KBM-7 (cell line): ENCODE measurements around the gene MEX3A.
A peak's percentile ranks its signal among the peaks of the same experiment; 100 is the strongest.
"Not testable (repeated sequence)": the region's sequence is repeated elsewhere in the genome, so short reads cannot be mapped to it uniquely, and the experiment has no call there.

ENCODE experiments used
- DNase-seq: peaks from one replicate; pipeline ENCODE4 v3.0.0-alpha.2; 2015
- in situ Hi-C: fragments of 300-500 bp; cut with MboI; formaldehyde crosslinking; loops from 2 replicates; pipeline ENCODE4 v1.14.3; 2020; ENCODE audit warnings: low sequenced_read_pairs, low pct_unique_long_range_greater_than_20kb, mixed read lengths

MEX3A gene, protein sequence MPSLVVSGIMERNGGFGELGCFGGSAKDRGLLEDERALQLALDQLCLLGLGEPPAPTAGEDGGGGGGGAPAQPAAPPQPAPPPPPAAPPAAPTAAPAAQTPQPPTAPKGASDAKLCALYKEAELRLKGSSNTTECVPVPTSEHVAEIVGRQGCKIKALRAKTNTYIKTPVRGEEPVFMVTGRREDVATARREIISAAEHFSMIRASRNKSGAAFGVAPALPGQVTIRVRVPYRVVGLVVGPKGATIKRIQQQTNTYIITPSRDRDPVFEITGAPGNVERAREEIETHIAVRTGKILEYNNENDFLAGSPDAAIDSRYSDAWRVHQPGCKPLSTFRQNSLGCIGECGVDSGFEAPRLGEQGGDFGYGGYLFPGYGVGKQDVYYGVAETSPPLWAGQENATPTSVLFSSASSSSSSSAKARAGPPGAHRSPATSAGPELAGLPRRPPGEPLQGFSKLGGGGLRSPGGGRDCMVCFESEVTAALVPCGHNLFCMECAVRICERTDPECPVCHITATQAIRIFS

DNA sequence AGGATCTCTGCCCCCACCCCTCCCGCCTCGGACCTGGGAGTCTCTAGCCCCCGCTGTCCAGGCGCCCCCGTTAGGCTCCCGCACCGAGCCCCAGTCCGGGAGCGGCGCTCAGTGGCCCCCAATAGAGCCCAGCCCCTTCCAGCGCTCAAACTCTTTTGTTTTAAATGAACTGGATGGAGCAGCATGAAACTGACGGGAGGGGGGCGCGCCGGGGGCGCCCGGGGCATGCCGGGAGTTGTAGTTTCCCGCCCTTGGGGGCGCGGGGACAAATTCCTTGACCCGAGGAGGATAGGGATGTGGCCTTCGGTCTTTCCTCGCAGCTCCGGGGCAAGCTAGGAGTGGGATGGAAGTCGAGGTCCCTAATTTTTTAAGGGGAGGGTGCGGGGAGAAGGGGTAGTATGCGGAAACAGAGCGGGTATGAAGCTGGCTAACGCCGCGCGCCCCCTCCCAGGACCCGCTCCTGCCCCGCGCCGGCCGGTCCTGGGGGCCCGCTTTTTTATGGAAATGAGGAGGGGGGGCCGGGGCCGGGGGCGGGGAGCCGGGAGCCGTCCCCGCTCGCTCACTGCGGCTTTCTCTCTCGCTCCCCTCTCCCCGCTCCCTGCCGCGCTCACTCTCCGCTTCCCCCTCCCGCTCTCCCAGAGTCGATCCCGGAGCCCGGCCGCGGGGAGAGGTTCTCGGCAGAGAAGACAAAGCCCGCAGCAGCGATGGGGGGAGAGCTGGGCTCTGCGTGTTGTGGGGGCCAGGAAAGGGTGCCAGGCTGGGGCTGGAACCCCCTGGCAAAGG is at the start of gene MEX3A:
Gene MEX3A, minus strand, starts transcription at position 157 of the 783 bp plus-strand sequence. CDS start 467 bp downstream, outside the sequence.
- DNase-seq = peak; percentile 82
- in situ Hi-C loops = no loop called here

DNA sequence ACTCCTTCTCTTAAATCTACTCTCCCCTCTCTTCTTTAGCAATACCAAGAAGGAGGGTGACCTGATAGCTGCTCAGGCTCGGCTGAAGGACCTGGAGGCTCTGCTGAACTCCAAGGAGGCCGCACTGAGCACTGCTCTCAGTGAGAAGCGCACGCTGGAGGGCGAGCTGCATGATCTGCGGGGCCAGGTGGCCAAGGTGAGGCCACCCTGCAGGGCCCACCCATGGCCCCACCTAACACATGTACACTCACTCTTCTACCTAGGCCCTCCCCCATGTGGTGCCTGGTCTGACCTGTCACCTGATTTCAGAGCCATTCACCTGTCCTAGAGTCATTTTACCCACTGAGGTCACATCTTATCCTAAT is 48.3 kb upstream of the MEX3A start:
- no peak for DNase-seq
- in situ Hi-C loops = no loop called here

DNA sequence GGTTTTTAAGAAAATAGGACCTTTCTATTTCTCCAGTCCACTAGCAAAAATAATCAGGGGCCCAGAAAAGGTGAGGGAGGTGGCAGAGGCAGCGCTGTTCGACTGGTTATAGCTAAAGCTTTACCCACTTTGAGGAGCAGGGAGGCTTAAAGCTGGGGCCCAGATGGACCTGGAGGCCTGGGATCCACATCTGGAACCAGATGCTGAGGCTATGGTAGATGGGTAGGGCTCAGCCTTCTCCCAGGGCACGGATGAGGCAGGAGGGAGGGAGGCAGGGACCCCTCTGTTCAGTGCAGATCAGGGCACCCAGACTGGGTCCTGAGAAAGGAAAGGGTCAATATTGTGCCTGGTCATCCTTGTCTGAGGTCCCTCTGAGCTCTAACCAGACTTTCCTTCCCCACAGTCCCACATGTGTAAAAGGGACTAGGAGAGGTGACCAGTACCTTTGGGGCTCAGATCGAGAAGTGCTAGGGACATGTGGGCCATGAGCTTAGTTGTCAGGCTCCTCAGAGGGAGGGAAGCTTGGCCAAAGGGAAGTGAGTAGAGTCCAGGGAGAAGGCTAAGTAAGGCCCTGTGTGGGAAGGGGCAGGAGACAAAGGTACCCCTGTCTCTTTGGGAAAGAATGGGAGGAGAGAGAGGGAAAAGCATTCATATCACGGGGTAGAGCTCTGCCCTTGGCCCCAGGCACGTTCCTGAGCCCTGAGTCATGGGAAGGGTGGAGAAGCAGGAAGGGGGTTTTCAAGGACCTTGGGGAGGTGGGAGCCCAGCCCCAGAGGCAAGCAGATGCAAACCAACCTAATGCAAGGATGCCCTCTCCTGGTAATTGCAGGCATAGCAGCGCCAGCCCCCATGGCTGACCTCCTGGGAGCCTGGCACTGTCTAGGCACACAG is 47.7 kb upstream of the MEX3A start:
- DNase-seq = peak; percentile 82
- in situ Hi-C loops = loop anchor here (5.0 kb wide), 1 partner anchor 38 kb away; no protein-coding TSS in a partner anchor

DNA sequence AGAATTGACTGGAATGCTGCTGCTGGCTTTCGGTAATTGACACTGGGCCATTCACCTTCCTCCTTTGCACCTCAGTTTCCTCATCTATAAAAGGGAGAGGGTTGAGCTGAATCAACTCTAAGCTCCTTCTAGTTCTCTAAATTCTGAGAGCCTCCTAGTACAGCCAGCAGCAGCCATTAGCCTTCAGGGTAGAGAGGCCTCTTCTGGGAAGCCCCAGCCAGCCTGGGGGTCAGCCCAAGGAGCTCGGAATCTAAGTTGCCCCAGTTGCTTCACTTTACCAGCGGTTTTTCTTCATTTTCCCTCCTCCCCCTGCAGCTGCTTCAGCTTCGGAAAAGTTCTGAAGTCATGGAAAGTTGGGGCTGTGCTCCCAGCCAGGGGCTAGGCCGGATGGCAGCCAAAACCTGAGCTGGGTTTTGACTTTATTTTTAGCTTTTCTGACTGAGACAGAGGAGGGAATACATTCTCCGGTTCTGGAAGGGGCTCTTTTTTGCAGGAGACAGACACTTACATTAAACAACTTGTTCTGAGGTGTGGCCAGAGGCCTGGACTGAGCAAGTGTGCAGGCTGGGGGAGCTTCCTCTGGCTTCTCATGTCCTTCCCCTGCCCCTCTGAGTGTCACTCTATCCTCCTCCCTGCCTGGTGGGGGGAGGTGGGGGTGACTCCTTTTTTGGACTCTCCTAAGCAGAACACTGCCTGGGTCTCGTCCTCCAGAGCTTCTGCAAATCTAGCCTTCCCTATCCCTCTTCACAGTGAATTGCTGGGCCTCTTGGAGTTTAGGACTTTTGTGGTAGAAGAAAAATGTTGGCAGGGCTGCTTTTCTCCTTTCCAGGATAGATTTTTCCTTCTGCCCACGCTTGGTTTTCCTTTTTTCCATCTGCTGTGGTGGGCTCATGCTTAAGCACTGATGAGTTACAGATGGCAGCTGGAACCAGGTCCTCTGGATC is 46.7 kb upstream of the MEX3A start:
- DNase-seq = no peak
- in situ Hi-C loops = loop anchor here (5.0 kb wide), 1 partner anchor 37 kb away; no protein-coding TSS in a partner anchor

DNA sequence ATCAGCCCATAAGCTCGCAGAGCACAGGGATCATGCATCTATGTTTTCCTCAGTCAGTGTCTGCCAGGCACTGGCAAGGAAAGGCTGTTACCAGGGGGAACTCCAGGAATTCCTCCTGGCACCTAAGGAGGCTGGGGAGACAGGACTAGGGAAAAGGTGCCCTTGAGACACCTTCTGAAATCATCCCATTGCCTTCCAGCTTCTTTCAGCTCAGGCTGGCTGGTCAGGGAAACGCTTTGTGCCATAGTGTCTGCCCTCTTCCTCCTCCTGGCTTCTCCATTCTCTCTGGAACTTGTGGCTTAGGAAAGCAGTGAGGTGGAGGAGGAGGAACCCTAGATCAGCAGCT is 46.0 kb upstream of the MEX3A start:
- DNase-seq = no peak
- in situ Hi-C loops = loop anchor here (5.0 kb wide), 1 partner anchor 36 kb away; no protein-coding TSS in a partner anchor

DNA sequence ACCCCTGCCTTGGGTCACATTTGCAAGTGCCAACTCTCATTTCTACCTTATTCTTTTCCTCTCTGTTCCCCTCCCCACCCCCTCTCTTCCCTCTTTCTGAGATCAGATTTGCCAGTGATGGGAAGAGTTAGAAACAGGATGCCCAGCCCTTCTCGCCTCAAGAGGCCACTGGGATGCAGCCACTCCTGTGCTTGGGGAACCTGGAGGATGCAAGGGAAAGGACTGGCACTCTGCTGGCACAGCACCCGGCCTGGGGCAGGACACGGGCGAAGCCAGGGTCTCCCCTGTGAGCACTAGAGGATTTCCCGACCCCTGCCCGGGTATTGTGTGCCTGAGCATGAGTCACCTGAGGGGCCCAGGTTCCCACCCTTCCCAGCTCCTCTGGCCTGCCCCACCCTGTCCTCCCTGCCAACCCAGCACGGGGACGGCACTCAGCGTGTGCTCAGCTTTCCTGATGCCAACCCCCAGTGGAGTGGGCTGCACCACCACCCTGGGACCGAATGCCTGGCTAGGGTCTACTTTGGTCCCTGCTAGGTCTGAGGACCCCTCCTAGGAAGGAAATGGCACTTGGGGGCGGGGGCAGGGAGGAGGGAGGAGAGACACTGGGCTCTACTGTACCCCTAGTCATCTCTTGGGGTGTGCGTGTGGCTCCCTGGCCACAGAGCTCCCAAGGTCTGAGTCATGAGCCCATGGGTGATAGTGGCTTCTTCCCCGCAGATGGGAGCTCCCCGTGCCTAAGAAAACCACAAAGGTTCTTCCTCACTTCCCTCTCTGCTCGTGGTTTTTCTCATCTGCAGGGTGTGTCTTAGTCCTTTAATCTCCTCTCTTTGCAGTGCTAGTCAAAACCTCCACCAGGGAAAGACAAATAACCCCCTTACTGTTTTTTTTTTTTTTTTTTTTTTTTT is 44.6 kb upstream of the MEX3A start:
- in situ Hi-C loops = loop anchor here (5.0 kb wide), 1 partner anchor 35 kb away; no protein-coding TSS in a partner anchor
- peak; percentile 95 for DNase-seq

DNA sequence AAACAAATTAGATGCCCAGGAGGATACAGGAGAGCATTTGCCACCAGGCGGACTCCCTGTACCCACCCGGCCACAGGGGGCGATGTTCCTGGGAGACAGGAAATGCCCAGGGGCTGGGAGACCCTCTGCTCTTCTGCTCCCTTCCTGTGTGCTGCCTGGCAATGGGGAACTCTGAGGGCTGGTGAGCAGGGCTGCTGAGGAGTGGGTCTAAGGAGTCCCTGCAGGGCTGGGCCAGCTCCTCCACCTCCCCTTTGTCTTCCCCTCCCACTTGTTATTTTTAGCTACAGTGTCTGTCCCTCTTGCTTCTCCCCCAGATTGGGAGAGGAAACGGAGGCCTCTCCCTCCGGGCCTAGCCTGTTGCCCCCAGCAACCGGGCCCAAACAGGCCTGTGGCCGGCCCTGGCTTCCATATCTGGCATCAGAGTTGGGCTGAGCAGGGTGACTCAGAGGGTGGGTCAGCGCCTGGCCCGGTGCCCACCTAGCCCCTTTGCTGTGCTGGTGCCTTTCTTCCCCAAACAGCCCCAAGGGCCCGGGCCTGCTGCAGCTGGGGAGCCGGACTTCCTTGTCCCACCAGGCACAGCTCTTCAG is 43.9 kb upstream of the MEX3A start:
- in situ Hi-C loops = loop anchor here (5.0 kb wide), 1 partner anchor 34 kb away; no protein-coding TSS in a partner anchor
- peak; percentile 98 for DNase-seq

DNA sequence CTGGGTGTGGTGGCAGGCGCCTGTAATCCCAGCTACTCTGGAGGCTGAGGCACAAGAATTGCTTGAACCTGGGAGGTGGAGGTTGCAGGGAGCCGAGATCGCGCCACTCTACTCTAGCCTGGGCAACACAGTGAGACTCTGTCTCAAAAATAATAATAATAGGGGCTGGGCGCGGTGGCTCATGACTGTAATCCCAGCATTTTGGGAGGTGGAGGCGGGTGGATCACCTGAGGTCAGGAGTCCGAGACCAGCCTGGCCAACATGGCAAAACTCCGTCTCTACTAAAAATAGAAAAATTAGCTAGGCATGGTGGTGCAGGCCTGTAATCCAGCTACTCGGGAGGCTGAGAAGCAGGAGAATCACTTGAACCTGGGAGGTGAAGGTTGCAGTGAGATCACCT is 43.3 kb upstream of the MEX3A start:
- in situ Hi-C loops = loop anchor here (5.0 kb wide), 1 partner anchor 33 kb away; no protein-coding TSS in a partner anchor
- DNase-seq = not testable (repeated sequence)

DNA sequence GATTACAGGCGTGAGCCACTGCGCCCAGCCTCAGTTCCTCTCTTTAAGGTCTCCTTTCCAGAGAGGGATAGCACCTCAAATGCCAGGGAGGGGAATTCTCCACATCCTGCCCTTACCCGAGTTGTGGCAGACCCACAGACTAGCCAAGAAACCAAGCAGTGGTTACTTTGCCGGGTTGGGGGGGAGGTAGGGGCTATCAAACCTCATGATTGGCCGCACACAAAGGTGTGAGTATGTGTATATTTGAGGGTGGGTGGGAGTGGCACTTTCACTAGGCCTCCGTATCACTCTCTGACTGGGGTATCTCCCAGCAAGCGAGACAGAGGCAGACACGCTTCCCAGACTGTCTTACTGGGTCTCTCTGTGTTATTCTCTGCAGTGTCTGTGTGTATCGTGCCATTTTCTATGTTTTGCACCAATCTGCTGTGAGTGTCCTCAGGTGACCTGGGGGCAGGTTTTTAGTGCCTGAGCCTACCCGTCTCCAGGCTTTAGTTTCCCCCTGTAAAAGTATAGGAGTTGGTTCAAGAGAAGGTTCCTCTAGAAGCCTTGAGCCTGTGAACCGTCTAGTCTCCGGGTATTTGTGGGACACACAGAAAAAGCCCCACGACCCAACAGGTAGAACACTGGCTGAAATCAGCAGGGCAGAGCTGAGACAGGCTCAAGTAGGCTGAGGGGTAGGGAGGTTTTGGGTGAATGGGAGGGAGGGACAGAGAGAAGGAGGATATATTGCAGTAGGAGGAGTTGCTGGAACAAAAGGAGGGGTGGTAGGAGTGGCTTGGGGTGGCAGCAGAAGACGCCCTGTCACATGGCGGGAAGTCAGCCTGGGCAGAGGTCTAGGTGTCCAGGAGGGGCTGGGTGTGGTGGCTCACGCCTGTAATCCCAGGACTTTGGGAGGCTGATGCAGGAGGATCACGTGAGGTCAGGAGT is 42.6 kb upstream of the MEX3A start:
- in situ Hi-C loops = loop anchor here (5.0 kb wide), 1 partner anchor 33 kb away; no protein-coding TSS in a partner anchor
- DNase-seq = peak; percentile 82

DNA sequence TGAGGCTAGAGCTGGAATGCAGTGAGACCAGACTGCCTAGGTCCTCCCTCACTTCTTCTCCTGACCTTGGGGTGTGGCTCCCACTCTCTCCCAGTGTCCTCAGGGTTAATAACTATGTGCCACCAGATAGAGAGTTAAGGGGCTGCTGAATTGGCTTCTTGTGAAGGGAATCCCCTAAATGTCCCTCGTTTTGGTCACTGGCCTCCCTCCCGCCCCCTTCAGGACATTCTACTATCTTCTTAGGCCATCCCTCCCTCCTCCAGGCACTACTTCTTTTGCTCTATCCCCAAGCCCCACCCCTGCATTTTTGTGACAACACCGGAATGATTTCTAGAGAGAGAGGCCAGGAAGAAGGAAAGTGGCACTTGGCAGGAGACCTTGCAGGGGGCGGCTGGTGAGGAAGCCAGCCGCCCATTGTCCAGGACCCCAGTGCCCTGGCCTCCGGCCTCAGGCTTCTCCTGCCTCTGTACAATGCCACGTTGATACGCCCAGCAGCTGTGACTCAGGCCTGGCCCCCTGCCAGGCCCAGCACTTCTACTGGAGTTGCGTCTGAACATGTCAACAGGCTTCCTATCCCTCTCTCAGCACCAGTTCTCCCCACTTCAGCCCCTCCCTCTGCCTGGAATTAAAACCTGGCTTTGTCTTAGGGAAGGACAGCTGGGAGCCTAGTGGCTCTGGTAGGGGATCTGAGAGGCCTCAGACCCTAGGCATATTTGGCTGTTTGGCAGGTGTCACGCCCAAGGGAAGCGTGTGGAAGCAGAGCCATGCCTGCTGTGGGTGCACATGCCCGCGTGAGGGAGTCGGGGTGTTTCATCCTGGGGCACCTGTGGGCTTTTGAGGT is 41.3 kb upstream of the MEX3A start:
- in situ Hi-C loops = no loop called here
- peak; percentile 95 for DNase-seq

DNA sequence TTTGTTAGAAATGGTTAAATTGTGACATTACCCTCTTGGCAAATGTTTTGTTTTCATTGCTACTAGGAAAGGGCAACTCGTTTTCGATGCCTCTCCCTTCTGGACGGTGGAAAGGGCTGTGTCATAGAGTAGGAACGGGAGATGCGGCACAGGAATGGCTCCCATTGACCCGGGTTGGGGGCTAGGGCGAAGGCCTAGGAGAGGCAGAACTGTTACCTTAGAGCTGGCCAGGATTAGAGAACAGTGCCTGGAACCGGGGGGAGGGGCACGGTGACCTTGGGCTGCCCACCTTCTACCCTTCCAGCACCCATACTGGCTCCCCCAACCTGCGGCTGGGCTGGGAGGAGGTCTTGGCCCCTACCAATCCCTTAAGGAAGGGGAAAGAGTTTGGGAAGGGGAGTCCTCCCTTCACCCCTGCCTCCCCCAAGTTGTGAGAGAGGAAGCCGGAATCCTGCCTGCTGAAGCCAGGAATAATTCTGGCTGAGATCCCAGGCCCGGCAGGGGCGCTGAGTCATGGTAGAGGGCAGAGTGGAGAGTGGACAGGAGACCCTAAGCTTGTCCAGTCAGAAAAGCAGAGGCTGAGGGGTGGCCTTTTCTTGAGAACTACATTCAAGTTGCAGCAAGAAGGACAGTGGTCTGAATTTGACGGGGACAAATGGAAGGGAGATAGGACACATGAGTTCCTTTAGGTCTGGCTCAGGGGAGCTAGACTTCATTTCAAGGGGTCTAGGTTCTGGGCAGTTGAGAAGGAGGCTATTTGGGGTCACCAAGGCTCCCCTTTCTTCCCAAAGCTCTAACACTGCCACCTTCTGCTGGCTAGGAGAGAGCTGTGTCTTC is 40.5 kb upstream of the MEX3A start:
- in situ Hi-C loops = no loop called here
- no peak for DNase-seq

DNA sequence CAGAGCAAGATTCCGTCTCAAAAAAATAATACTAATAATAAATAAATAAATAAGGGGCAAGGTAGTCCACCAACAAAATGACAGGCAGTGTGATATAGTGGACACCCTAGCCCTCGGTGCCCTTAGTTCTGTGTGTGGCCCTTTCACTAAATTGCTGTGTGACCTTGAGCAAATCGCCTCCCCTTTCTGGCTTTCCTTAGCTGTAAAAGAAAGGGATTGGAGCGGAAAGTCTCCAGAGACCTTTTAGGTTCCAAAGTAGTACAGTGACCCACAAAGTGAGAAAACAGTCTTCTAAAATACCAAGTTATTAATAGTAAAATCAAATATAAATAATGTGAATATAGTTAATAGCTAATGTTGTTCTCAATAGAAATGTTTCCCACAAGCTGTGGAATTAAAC is 39.8 kb upstream of the MEX3A start:
- no peak for DNase-seq
- in situ Hi-C loops = no loop called here

DNA sequence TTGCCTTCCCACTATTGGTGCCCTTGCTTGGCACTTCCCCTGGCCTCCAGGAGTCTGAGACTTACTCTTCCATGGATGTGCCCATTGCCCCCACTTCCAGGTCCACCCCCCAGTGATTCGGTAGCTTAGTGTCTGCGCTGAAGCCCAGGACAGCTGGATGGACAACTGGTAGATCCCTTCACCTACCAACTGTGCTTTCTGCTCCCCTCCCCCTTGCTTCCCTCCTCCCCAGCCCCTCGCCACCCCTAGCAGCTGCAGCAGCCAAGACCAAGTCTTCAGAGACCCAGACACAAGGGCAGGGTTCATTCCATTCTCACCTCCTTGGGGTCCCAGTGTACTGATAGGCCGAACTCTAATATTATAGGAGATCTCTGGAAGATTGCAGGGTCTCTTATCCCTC is 39.2 kb upstream of the MEX3A start:
- in situ Hi-C loops = no loop called here
- DNase-seq = no peak

DNA sequence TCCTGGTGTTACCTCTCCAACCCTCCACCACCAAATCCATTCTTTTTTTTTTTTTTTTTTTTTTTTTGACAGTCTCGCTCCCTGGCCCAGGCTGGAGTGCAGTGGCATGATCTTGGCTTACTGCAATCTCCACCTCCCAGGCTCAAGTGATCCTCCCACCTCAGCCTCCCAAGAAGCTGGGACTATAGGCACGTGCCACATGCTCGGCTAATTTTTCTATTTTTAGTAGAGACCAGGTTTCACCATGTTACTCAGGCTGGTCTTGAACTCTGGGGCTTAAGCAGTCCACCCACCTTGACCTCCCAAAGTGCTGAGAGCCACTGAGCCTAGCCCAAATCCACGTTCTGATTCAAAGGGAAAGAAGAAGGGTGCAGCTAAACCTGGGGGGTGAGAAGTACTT is 38.7 kb upstream of the MEX3A start:
- in situ Hi-C loops, DNase-seq: not testable (repeated sequence)
